GM19239 (cell line): ENCODE measurements around the gene SHISA7.
A peak's percentile ranks its signal among the peaks of the same experiment; 100 is the strongest.

Experiments used
- DNase-seq: peaks from one replicate; pipeline ENCODE4 v3.0.0; 2011; ENCODE audit warnings: low spot score; ENCODE audit not compliant: insufficient read length
- FAIRE-seq: peaks from 2 replicates; lab custom pipeline; 2011; peaks lifted over from hg19 to GRCh38; lab: Jason Lieb, UNC

SHISA7 gene

DNA sequence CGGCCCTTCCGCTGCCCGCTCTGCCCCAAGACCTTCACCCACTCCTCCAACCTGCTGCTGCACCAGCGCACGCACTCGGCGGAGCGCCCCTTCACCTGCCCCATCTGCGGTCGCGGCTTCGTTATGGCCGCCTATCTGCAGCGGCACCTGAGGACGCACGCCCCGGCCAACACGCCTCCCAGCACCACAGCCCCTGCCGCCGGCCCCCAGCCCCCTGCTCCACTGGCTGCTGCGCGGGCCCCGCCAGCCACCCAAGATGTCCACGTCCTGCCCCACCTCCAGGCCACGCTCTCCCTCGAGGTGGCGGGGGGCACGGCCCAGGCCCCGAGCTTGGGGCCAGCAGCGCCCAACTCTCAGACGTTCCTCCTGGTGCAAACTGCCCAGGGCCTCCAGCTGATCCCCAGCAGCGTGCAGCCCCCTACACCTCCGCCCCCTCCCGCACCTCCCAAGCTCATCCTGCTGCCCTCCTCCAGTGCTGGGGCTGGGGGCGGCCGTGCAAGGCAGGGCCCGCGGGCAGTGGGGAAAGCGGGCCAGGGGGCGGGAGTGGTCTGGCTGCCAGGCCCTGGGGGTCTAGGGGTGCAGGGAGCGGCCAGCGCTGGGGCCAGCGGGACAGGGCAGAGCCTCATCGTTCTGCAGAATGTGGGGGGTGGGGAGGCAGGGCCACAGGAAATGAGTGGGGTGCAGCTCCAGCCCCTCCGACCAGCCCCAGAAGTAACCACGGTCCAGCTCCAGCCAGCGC is 40.0 kb upstream of the SHISA7 start:
- DNase-seq (no peak), FAIRE-seq (no peak)

DNA sequence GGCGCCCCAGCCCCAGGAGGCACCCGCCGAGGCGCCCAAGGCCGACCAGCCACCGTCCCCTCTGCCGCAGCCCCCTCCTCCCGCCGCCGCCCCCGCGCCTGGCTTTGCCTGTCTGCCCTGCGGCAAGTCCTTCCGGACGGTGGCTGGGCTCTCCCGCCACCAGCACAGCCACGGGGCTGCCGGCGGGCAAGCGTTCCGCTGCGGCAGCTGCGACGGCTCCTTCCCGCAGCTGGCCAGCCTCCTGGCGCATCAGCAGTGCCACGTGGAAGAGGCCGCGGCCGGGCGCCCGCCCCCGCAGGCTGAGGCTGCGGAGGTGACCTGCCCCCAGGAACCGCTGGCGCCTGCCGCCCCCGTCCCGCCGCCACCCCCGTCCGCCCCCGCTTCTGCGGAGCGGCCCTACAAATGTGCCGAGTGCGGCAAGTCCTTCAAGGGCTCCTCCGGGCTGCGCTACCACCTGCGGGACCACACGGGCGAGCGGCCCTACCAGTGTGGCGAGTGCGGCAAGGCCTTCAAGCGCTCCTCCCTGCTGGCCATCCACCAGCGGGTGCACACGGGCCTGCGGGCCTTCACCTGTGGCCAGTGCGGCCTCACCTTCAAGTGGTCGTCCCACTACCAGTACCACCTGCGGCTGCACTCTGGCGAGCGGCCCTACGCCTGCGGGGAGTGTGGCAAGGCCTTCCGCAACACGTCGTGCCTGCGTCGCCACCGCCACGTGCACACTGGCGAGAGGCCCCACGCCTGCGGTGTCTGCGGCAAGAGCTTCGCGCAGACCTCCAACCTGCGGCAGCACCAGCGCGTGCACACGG is 39.3 kb upstream of the SHISA7 start:
- FAIRE-seq (no peak), DNase-seq (no peak)

DNA sequence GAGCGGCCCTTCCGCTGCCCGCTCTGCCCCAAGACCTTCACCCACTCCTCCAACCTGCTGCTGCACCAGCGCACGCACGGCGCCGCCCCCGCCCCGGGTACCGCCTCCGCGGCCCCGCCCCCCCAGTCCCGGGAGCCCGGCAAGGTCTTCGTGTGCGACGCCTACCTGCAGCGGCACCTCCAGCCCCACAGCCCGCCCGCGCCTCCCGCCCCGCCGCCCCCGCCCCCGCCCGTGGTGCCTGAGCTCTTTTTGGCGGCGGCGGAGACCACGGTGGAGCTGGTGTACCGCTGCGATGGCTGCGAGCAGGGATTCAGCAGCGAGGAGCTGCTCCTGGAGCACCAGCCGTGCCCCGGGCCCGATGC is 38.7 kb upstream of the SHISA7 start:
- DNase-seq (no peak), FAIRE-seq (no peak)

DNA sequence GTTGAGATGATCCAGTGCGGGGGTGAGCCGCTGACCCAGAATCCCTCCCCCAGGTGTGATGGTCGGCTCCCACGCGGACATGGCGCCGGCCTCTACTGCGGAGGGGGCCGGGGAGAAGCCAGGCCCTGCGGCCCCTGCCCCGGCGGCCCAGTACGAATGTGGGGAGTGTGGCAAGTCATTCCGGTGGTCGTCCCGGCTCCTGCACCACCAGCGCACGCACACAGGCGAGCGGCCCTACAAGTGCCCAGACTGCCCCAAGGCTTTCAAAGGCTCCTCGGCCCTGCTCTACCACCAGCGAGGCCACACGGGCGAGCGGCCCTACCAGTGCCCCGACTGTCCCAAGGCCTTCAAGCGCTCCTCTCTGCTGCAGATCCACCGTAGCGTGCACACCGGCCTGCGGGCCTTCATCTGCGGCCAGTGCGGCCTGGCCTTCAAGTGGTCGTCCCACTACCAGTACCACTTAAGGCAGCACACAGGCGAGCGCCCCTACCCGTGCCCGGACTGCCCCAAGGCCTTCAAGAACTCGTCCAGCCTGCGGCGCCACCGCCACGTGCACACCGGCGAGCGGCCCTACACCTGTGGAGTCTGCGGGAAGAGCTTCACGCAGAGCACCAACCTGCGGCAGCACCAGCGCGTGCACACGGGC is 38.2 kb upstream of the SHISA7 start:
- DNase-seq = no peak
- FAIRE-seq = no peak

DNA sequence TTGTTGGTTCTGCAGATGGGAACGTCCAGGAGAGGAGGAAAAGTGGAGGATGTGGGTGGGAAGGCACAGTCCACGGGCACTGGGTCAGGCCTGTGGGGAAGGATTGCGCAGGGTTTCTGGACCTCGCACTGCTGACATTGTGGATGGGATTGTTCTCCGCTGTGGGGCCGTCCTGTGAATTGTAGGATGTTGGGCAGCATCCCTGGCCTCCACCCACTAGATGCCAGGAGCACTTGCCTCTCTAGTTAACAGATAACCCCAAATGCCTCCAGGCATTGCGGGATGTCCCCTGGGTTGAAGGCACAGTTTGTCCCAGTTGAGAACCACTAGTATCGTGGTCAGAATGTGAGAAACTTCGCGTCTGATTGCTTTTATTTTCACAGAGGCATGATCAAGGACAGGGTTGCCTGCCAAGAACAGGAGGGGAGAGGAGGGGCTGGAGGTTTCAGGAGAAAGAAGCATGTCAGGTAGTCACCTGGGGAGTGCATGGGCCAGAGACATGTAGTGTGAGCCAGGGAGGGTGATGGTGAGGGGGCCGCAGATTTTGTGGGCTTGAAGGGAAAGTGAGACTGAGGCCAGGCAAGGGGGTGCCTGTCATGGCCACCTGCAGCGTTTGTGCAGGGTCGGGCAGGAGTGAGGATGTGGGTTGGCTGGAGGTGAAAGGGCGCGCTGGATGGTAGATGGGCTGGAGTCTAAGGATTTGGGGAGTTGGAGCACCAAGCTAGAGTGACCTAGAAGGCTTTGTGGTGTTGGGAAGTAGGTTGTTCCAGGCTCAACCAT is 36.5 kb upstream of the SHISA7 start:
- no peak for DNase-seq
- no peak for FAIRE-seq

DNA sequence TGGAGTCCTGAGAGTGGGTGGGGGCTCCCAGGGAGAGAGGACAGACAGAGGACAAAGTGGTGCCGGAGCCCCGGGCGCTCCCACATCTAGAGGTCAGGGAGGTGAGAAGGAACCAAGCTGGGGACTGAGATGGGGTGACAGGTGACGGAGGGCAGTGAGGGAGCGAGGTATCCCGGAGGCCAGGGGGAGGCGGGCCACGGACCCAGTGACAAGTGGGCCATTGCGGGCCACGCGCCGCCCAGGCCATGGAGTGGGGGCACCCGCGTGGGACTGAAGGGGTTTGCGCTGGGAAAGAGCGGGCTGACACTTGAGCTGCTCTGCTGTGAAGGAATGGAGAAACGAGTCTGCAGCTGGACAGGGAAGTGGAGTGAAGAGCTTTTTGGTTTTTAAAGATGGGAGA is 35.9 kb upstream of the SHISA7 start:
- no peak for FAIRE-seq
- DNase-seq = no peak

DNA sequence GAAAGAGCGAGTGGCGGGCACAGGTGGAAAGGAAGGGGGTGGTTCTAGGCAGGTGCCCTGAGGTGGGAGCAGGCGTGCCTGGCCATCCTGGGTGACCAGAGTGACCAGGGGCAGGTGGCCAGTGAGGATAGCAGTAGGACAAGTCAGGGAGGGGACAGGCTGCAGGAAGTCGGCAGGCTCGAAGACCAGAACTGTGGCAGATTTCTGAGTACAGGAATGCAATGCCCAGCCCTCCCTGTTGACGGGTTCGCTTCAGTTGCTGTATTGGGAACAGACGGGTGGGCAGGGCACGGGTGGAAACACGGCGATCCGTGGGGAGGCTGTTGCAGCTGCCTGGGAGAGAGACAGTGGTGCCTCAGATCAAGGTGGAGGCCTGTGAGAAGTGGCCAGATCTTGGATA is 35.3 kb upstream of the SHISA7 start:
- no peak for DNase-seq
- FAIRE-seq = no peak

DNA sequence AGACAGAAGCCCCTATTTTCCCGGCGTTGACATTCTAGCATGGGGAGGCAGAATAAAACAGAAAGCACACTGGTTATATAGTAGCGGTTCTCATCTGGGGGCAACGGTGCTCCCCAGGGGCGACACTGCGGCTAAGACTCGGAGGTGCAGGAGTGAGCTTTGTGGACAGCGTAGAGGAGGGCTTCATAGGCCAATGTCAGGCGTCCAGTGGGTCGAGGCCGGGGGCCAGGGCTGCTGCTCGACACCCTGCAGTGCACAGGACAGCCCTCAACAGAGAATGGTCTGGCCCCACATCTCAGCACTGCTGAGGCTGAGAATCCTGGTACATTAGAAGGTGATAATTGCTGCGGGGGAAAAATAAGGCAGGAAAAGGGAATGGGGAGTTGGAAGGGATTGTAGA is 34.8 kb upstream of the SHISA7 start:
- no peak for DNase-seq
- FAIRE-seq = no peak

DNA sequence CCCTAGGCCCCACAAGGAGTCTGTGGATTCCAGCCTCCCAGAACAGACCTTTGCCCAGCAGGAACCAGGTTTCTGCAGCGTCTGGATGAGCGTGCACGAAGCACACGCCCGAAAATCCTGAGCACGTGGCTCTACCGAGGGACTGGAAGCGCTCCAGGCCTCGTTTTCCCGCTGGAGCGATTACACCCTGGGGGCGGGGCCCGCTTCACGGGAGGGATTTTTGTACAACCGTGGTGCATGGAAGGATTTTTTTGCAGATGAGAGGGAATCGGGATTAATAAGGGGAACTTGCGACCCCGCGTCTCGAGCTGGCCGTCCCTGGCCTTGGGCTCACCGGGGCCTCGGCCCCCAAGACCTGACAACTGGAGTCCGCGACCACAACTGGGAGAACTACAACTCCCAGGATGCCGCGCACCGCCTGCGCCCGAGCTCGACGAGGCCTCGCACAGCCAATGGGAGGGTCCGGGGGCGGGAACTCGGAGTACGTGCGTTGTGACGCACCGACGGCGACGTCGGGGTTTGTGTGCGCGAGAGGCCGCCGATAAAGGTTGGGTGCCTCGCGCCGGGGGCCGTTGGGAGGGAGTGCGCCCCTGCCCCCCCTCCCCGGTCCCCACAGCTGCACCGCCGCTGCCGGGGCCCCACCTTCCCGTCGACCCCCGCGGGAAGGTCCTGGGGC is 33.1 kb upstream of the SHISA7 start, which contains the start of gene ZNF628:
Gene ZNF628, plus strand, starts transcription at position 518 of the 676 bp plus-strand sequence. CDS start 3,294 bp downstream, outside the sequence.
- FAIRE-seq = peak; percentile 85

DNA sequence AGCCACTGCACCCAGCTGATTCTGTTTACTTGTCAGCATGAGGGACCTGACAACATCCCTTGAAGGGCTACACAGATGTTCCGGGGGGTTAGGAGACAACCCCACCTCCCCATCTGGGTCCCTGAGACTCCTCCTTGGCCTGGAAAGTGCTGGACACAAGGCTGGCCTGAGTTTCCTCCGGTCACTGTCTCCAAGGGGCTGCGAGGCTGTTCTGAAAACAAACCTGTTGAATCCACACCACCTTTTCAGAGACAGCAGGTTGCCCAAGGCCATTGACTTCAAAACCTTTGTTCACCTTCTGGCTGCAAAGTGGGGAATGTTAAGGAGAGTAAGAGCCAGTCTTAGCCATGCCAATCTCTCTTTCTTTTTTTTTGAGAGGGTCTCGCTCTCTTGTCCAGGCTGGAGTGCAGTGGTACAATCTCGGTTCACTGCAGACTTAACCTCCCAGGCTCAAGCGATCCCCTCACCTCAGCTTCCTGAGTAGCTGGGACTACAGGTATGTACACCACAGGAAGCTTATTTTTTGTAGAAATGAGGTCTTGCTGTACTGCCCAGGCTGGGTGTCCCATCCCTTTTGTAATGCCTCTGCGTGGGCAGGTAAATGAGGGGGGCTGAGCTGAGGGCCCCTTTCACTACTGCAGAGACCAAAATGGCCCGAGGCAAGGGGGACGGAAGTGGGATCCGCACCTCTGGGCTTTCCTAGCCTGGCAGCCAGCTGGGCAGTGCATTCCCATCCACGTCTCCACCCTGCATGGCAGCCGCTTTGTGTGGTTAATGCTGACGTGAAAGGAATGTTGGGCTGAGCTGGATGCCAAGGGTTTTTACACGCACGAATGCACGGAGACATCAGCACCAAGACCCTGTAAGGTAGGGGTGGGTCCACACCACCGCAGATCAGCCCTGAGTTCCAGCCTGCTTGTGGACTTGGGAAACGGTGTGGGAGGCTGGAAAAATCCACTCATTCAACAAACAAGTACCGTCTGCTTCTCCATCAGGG is 31.5 kb upstream of the SHISA7 start:
- DNase-seq (no peak), FAIRE-seq (no peak)

More for the DNA sequence above, 33.1 kb upstream of the SHISA7 start, which contains the start of gene ZNF628:
- DNase-seq = peak; percentile 100

DNA sequence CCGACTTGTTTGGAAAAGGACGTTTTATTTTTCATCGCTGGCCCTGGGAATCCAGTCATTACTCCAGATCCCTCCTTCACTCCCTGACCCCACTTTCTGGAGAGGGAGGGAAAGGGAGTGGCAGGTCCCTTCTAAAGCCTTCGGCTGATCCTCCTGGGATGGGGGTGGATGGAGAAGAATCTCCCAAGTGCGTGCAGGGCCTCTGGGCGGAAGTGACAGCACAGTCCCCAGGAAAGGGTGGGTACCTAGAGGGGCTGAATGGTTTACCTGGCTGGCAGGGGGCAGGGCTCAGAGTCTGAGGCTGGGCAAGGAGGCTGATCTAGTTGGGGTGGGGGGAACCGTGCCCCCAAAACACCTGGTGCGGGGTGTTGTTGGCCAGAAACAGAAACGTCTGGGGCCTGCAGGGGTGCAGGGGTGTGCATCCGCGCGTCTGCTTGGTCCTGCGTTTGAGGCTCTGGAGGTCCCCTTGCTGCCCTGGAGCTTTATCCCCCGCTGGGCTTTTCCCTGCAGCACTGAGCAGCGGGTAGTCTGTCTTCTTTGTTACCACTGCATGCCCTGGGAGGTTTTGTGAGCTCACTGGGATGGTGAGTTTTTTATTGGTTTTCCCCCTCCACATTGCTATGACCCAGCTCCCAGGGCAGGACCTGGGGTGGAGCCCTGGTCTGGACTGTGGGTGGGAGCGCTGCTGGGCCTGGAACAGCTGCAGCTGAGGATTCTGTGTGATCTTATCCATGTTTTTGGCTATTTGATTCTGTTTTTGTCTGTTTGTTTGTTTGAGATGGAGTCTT is 30.3 kb upstream of the SHISA7 start:
- FAIRE-seq (no peak), DNase-seq (no peak)

DNA sequence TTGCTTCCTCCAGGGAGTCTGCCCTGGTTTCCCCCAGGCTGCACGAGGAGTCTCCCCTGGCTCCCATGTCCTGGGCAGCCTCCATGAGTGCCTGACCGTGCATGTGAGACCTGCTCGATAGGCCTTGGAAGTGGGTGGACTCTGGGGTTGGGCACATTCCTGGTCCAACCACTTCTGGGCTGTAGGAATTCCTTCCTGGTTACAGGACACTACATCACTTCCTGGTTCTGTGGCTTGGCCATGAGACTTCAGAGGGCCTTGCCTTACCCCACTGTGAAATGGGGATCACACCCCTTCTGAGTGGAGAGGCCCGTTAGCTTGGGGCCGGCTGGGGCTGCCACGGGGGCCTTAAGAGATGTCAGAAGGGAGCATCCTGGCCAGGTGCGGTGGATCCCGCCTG is 29.4 kb upstream of the SHISA7 start:
- DNase-seq (no peak), FAIRE-seq (no peak)

DNA sequence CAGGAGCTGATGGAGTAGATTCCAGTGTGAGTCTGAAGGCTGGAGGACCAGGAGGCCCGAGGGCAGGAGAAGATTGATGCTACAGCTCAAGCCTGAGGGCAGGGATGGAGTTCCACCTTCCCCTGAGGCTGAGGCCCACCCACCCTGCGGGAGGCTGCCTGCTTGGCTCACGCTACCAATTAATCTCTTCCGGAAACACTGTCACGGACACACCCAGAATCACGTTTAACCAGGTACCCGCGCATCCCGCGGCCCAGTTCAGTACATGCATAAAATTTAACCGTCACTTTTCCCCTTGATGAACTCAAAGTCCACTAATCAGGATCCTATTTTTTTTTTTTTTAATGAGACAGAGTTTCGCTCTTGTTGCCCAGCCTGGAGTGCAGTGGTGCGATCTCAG is 28.2 kb upstream of the SHISA7 start:
- DNase-seq = no peak
- FAIRE-seq = no peak

DNA sequence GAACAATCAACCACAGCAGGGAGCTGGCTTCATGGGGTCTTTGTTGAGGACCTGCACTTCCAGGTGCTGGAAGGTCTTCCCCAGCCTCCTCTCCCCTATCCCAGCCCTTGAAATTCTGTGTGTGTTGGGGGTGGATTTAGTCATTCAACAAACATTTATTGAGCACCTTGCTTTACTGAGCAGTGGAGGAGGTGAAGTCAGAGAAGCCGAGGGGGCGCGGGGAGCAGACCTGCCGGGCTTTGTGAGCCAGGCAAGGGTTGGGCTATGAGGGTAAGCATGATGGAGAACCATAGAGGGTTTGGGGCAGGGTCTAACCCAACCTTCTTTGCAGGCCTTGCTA is 24.9 kb upstream of the SHISA7 start:
- FAIRE-seq = no peak
- DNase-seq = no peak

DNA sequence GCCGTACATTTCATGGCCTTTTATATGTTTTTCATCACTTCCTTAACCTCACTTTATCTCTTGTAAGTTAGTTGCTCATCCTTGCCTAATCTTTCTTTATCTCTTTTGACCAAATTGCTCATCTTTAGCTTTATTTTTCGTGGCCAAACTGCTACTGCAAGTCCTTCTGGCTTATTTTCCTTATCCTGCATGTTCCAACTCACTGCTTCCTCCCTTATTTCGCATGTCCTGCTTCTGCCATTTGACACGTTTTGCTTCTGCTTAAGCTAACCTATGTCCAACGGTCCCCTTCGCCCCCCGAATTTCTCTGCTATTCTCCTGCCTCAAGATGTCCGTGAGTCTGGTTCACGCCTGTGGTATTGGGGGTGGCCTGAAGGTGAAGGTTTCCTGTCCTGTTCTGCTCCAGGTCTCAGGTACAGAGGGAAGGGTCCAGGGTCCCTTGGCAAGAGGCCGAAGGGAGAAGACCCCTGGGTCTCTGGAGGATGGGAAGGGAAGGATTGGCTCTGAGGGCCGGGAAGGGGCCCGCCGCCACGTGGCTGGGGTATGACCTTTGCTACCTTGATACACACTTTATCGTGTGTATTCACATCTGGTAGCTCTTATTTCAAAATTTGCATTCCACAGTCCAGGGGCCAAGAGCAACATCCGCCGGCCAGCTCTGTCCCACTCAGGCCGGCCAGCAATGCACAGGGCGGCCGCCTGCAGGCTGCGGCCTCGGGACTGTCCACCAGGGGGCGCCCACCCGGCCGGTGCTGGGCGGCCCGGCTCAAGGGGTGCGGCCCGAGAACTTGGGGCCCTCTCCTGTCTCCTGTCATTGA is 24.3 kb upstream of the SHISA7 start:
- FAIRE-seq = peak; percentile 47
- peak; percentile 78 for DNase-seq

DNA sequence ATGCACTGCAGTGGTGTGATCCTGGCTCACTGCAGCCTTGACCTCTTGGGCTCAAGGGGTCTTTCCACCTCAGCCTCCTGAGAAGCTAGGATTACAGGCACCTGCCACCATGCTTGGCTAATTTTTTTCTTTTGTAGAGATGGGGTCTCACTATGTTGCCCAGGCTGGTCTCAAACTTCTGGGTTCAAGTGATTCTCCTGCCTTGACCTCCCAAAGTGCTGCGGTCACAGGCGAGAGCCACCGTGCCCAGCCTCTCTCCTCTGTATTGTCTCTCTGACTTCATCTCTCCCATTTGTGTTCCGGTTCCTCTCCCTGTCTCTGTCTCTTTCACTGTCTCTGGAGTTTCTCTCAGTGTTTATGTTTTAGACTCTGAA is 23.1 kb upstream of the SHISA7 start:
- DNase-seq (no peak), FAIRE-seq (no peak)
